HG02981 (cell line): Measurements from ENCODE around the gene HNRNPUL1.

Experiments
- ATAC-seq: cut with Tn5 transposase; IDR thresholded peaks from one replicate; pipeline ENCODE4 v1.9.1; 2021; ENCODE audit warnings: mild to moderate bottlenecking, moderate library complexity; ENCODE audit not compliant: unreplicated experiment

The HNRNPUL1 gene

GRCh38 chr19:41351339-41352245 is 87.4 kb downstream of the HNRNPUL1 start:
- ATAC-seq, result peak; percentile 34

GRCh38 chr19:41352279-41352608 is 88.1 kb downstream of the HNRNPUL1 start:
- ATAC-seq, result no peak

GRCh38 chr19:41352609-41353465 is 88.7 kb downstream of the HNRNPUL1 start:
- no peak for ATAC-seq

GRCh38 chr19:41353466-41354342 is 89.5 kb downstream of the HNRNPUL1 start, which contains the start of gene TGFB1:
TGFB1 (minus strand) TSS chr19:41353922; CDS start chr19:41353044, 878 bp downstream.
- peak; percentile 40 for ATAC-seq

- no peak for ATAC-seq
Measured at GRCh38 chr19:41354343-41354953, 90.3 kb downstream of the HNRNPUL1 start.

GRCh38 chr19:41355035-41355434 is 90.9 kb downstream of the HNRNPUL1 start:
- ATAC-seq, result no peak

GRCh38 chr19:41355802-41356201 is 91.6 kb downstream of the HNRNPUL1 start:
- ATAC-seq, result no peak

- no peak for ATAC-seq
Measured at GRCh38 chr19:41356984-41357739, 93.0 kb downstream of the HNRNPUL1 start.
